Measurements from ENCODE around the gene OLFM1.
"Not testable (repeated sequence)": the region's sequence is repeated elsewhere in the genome, so short reads cannot be mapped to it uniquely, and the experiment has no call there.

Gene OLFM1

DNA sequence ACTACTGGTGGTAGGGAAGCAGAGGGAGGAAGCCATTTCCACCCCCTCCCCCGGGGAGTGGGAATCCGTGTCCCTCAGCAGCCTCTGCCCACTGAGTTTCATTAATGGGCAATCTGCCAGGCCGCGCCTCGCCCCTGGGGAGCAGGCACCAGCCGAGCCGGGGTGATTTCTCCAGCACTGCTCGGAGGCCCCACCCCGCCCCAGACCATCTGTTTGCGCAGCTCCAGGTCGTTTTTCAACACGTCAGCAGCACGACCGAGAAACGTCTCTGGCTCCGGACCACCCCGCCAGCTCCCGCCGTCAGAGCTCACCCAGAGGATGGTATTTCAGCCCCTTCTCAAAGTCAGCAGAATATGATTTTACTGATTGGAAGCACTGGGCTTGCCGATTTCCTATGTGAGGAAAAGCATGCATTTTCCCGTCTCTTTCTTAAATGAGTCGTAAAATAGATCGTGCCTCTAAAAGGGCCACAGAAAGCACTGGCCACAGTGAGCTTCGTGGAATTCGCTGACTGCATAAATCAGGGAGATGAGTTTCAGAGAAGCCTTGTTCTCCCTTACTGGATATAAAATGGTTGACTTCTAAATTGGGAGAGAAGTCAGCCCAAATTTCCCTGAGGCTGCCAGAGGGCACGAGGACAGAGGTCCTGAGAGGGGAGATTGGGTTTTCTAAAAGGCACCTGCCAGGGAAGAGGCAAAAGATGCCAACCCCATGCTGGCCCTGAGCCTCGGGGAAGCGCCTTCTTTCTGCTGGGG, 47.0 kb downstream of the OLFM1 start:
- no peak for DNase-seq (ENCODE audit: low spot score)

- DNase-seq (ENCODE audit: low spot score), result no peak
Measured at GRCh38 chr9:135135171-135135928, 47.9 kb downstream of the OLFM1 start.

DNA sequence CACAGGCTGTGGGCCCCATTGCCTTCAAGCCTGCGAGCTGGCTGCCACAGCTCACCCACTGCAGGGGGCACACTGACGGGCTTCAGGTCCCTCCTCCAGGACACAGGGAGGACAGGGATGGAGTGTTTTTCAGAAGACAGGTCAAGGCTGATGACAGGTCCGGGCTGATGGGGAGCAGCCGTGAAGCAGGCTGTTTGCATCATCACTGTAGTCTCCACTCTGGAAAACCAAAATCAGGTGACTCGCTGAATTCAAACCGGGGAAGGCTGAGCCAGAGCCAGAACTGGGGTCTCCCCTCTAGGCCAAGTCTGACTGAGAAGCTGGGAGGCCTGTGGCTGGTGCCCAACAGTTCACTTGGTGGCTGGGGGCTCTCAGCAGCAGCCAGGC, 48.5 kb downstream of the OLFM1 start:
- DNase-seq (ENCODE audit: low spot score), result no peak

GRCh38 chr9:135136481-135136880, 49.0 kb downstream of the OLFM1 start:
- no peak for DNase-seq (ENCODE audit: low spot score)

DNA sequence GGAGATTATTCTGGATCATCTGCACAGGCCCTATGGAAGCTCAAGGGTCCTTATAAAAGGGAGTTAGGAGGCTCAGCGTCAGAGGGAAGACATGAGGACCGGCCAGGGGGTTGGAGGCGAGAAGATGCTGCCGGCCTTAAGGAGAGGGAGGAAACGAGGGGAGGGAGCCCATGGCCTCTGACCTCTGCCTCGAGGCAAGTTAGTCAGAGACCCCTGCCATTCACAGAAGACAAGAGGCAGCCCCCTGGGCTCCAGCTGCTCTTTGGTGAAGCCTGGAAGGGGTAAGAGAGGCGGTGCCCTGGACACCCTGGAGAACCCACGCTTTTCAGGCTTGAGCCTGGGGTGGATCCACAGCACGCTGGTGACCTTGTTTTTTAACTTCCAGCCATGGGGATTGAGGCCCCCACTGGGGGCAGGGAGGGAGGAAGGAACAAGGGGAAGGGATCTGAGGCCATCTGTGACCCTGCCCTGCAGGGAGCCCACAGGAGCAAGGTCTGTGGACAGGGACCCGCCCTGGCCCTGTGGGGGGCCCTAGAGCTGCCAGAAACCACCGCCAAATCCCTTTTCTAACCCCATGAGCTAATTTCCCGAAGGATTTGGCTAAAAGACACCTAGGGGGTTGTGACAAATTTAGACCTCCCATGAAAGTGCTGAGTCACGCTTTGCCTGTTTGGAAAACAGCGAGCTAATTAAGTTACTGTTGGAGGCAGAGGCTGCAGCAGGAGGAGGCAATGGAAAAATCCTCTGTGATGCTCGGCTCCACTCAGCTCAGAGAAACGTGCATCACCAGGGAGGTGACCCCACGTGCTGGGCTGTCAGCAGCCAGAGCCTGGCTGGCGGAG, 49.7 kb downstream of the OLFM1 start:
- DNase-seq (ENCODE audit: low spot score), result no peak

DNA sequence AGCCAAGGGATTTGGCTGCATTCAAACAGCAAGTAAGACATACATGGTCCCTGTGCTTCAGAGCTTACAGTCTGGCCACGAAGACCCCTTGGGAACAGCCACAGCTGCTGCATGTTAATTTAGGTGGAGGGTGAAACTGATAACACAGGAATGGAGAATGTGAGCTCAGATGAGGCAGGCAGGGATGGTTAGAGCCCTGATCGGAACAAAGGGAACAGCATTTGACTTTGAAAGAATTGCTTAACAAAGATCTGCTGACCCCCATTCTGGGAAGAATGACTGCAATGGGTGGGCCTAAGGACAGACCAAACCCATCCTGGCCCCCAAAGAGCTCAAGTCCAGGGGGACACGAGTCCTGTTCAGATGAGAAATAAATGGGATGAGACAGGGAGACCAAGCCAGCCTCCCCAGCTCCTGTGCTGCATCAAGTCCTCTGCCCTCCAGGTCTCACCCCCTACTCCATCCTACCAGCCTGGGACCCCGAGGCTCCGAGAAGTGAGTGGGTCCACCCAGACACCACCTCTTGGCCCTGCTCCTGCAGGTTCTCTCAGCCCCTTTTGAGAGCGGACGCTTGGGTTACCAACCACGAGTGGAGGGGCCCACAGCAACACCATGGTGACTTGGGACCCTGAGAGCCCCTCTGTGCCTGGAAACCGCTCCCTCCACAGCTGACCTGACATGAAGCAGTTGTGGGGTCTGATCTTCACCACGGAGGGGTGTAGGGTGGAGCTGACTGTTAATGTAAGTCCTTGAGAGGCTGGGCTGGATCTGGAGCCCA, 50.8 kb downstream of the OLFM1 start:
- DNase-seq (ENCODE audit: low spot score), result no peak

- no peak for DNase-seq (ENCODE audit: low spot score)
Measured at GRCh38 chr9:135139366-135139959, 52.0 kb downstream of the OLFM1 start.

DNA sequence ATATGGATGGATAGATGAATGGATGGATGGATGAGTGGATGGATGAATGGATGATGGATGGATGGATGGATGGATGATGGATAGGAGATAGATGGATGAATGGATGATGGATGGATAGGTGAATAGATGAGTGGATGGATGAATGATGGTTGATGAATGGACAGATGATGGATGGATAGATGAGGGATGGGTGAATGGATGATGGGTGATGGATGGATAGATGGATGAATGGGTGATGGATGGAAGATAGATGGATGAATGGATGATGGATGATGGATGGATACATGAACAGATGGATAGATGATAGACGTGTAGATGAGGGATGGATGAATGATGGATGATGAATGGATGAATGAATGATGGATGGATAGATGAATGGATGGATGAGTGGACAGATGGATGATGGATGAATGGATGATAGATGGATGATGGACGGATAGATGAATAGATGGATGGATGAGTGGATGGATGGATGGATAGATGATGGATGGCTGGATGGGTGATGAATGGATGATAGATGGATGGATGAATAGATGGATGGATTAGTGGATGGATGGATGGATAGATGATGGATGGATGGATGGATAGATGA, 53.8 kb downstream of the OLFM1 start:
- no peak for DNase-seq (ENCODE audit: low spot score)

DNA sequence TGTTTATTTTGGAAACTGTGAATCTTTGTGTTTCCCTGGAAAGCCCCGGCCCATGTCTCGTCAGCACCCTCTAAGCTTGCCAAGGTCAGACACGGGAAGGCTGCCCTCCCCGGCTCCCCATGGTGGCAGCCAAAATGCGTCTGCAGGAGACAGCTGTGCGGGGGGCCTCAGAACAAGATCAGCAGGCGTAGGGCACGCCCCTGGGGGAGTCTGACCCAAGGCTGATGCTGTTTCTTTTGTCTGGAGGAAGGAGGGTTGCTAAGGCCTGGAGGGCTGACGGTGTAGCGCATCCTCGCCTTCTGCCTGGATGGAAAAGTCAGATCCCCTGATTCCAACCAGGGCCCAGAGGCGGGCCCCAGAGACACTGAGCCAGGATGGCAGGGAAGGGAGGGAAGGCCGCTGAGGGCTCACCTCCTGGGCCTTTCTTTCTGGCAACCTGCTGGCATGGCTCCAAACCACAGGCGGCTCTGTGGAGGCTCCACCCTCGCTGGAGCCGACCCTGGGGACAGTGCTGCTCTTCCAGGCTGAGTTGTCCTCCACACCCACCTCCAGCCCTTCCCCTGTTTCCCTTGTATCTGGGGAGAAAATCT, 57.2 kb downstream of the OLFM1 start:
- no peak for DNase-seq (ENCODE audit: low spot score)

GRCh38 chr9:135145312-135145711, 57.8 kb downstream of the OLFM1 start:
- no peak for DNase-seq (ENCODE audit: low spot score)

GRCh38 chr9:135146241-135146640, 58.8 kb downstream of the OLFM1 start:
- no peak for DNase-seq (ENCODE audit: low spot score)

DNA sequence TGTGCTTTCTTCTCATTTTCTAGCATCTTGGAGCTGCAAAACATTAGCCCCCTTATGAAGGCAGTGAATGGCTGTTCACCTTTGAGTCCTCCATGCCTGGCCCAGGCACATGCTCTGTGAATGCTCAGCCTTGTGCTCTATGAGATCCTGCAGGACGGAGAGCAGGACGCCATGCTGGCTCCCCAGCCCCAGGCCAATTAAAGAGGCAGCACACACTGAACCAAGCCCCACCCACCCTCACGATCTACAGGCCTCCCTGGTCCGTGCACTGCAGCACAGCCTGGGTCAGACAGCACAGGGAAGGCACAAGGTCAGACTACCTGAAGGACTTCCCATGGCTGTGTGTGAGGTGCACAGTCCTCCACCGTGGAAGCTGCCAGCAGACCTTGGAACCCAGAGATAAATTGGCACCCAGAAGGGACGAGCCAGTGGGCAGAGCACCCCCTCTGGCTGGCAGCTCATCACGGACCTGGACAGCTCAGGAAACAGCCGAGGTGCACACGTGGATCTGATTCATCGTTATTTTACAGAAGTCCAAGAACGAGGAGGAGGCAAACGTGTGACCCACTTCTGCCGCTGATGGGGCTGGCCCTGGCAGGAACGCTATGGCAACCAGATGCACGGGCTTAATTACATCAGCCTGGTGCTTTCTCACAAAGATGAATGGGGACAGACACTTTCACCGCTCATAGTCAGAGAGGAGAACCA, 59.5 kb downstream of the OLFM1 start:
- no peak for DNase-seq (ENCODE audit: low spot score)

- no peak for DNase-seq (ENCODE audit: low spot score)
Measured at GRCh38 chr9:135147474-135147805, 60.0 kb downstream of the OLFM1 start.

GRCh38 chr9:135147938-135148337, 60.5 kb downstream of the OLFM1 start:
- no peak for DNase-seq (ENCODE audit: low spot score)

- no peak for DNase-seq (ENCODE audit: low spot score)
Measured at GRCh38 chr9:135148386-135148785, 60.9 kb downstream of the OLFM1 start.

DNA sequence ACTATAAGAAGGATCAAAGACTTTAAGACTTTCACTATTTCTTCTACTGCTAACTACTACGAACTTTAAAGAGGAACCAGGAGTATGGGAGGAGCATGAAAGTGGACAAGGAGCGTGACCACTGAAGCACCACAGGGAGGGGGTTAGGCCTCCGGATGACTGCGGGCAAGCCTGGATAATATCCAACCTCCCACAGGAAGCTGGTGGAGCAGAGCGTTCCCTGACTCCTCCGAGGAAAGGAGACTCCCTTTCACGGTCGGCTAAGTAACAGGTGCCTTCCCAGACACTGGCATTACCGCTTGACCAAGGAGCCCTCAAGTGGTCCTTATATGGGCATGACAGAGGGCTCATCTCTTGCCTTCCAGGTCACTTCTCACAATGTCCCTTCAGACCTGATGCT, 62.4 kb downstream of the OLFM1 start:
- not testable (repeated sequence) for DNase-seq (ENCODE audit: low spot score)

DNA sequence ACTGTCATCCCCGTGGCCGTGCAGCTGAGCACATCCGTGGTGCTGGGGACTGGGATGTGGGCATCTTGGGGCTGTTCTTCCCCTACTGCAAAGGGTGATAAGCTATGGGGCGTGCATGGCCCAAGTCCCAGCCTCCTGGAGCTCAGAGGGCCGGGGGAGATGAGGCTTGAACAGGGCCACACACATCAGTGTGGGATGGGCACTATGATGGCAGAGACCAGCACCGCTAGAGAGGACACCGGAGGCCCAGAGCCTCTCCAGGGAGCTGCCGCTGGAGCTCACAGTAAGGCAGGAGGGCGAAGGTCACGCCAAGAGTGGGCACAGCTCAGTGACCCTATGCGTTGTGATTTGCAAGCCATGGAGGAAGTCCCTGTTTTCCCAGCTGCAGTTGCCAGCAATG, 63.5 kb downstream of the OLFM1 start:
- DNase-seq (ENCODE audit: low spot score), result no peak

- no peak for DNase-seq (ENCODE audit: low spot score)
Measured at GRCh38 chr9:135151757-135152613, 64.5 kb downstream of the OLFM1 start.

DNA sequence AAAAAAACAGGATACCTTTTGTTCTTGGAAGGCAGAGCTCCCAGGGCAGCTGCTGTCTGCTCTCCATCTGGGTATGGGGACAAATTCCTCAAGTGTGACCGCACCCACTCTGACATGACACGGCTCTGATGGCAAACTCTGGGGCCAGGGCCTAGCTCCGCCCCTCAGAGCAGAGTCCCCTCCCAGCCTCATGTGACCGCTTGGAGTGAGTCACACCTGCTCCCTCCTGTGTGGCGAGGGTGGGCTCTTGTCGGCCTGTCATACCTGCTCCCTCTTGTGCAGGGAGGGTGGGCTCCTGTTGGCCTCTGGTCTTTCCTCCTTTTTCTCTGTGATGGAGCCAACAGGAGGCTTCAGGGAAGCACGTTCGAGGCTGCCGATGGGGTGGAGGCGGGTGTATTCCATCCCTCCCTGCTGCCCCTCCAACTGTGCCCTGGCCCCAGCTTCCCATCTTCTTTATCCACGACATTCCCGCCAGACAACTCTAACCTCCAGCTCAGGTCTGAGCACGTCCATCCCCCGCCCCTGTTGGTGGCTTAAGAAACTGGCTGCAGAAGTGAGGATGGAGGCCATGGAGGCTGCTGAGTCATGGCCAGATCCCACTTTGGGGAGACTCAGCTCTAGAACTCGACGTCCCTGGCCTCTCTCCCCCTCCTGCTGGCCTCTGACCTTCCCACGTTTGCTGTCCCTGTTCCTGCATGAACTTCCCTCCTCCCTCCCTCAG, 65.3 kb downstream of the OLFM1 start:
- DNase-seq (ENCODE audit: low spot score), result no peak

Data from CD4-positive, alpha-beta T cell treated with Interleukin-2 at 100 ng/mL for 4 hours (primary cell).